ENCODE results near the gene ZC3HAV1L. TPM values are rescaled to one million over a fixed set of nuclear protein-coding genes. Genes with fewer than 3 reads are reported as not detected.
"Not testable (repeated sequence)": the region's sequence is repeated elsewhere in the genome, so short reads cannot be mapped to it uniquely, and the experiment has no call there.

The ZC3HAV1L gene
- total RNA-seq, 1 experiment from 2014 or later, result 11.8 TPM

DNA sequence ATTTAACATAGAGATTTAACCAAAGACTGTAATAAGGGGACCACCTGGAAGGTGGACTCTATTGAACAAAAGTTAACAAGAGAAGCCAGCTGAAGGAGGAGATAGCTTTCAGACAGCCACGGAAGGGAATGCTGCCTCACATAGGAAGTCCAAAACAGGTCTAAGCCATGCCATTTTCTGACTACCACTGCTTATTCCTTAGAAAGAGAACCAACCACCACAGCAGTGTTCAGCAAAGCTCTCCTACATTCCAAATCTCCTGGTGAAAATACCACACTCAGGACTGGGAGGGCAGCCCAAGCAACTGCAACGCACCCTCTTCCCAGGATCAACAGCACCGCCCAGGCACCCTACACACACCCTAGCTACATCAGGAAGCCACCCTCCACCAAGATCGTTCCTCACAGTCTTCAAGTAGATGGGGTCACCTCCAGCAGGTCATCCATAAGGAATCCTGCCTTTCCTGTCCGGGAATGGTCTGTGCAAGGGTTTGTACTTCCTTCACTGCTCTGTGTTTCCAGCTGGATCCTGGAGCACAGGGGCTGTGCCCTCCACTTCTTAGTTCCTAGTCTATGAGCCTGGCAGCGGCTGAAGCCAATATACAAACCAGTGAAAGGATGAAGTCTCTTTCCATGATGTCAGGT lies 57.2 kb downstream of the ZC3HAV1L start (continued):
- TF ChIP-seq, protein P1, sequence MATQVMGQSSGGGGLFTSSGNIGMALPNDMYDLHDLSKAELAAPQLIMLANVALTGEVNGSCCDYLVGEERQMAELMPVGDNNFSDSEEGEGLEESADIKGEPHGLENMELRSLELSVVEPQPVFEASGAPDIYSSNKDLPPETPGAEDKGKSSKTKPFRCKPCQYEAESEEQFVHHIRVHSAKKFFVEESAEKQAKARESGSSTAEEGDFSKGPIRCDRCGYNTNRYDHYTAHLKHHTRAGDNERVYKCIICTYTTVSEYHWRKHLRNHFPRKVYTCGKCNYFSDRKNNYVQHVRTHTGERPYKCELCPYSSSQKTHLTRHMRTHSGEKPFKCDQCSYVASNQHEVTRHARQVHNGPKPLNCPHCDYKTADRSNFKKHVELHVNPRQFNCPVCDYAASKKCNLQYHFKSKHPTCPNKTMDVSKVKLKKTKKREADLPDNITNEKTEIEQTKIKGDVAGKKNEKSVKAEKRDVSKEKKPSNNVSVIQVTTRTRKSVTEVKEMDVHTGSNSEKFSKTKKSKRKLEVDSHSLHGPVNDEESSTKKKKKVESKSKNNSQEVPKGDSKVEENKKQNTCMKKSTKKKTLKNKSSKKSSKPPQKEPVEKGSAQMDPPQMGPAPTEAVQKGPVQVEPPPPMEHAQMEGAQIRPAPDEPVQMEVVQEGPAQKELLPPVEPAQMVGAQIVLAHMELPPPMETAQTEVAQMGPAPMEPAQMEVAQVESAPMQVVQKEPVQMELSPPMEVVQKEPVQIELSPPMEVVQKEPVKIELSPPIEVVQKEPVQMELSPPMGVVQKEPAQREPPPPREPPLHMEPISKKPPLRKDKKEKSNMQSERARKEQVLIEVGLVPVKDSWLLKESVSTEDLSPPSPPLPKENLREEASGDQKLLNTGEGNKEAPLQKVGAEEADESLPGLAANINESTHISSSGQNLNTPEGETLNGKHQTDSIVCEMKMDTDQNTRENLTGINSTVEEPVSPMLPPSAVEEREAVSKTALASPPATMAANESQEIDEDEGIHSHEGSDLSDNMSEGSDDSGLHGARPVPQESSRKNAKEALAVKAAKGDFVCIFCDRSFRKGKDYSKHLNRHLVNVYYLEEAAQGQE (IDR thresholded peaks at IDR 0.05; ENCODE audit: low read depth), result no peak

DNA sequence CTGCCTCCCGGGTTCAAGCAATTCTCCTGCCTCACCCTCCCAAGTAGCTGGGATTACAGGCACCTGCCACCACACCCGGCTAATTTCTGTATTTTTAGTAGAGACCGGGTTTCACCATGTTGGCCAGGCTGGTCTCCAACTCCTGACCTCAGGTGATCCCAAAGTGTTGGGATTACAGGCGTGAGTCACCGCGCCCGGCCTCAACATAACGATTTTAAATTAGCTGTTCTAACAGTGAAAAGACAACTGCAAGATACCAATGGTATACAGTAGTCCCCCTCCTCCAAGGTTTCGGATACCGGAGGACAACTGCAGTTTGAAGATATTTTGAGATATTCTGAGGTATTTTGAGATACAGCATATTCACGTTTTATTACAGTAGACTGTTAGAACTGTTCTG lies 59.7 kb downstream of the ZC3HAV1L start:
- H3K9me2 ChIP-seq (ENCODE audit: insufficient read depth); intact Hi-C loops (cut with micrococcal nuclease); ATAC-seq; H4K20me1 ChIP-seq (ENCODE audit: insufficient read depth); H3K4me2 ChIP-seq (ENCODE audit: low read length); H3K4me3 ChIP-seq (replicated peaks in 1 of 2; ENCODE audit: low read depth in 1 of 2, low read length in 2 of 2); H3K9ac ChIP-seq (ENCODE audit: low read length); DNase-seq (ENCODE audit: low read depth, low spot score); H3K36me3 ChIP-seq (ENCODE audit: control insufficient read depth in 1 of 2, insufficient read depth in 2 of 2, low read length in 2 of 2); H2AFZ ChIP-seq (ENCODE audit: low read depth, low read length, poor library complexity, severe bottlenecking); RAD21 ChIA-PET (ENCODE audit: low non-redundant PET in 1 of 2, low total read pairs in 2 of 2, uncharacterized antibody in 2 of 2, unreplicated experiment in 2 of 2); H3K27me3 ChIP-seq (ENCODE audit: insufficient read depth, low read length); POLR2A ChIA-PET; H3K9me3 ChIP-seq (ENCODE audit: control insufficient read depth in 1 of 2, insufficient read depth in 1 of 2, low read depth in 1 of 2, low read length in 2 of 2); CTCF ChIA-PET; BruUV-seq (replicated peaks); H3K27ac ChIP-seq (ENCODE audit: low read depth, low read length): not testable (repeated sequence)
- peaks cover 7 to 32% of the 10 kb centered on the region in 2 experiments; a peak in 3 of 4 replicates for H3K4me1 ChIP-seq (ENCODE audit: control insufficient read depth in 1 of 2, insufficient read depth in 2 of 2, low read length in 2 of 2)
- H3K79me2 ChIP-seq (ENCODE audit: insufficient read depth, low read length), result peaks cover 18% of the 10 kb centered on the region

Other genes starting within 250 kb of the ZC3HAV1L start
- not detected for gene TMEM213, start 238.0 kb downstream of the ZC3HAV1L start, total RNA-seq (2021; ENCODE audit: unreplicated experiment)
- gene ATP6V0A4, start 237.8 kb downstream of the ZC3HAV1L start, total RNA-seq (2021; ENCODE audit: unreplicated experiment), result not detected
- gene KIAA1549, start 54.7 kb downstream of the ZC3HAV1L start, total RNA-seq (2021; ENCODE audit: unreplicated experiment), result 3.9 TPM
- gene ZC3HAV1, start 73.7 kb upstream of the ZC3HAV1L start, total RNA-seq (2021; ENCODE audit: unreplicated experiment), result 23.7 TPM
- 14.8 TPM for gene UBN2, start 195.2 kb upstream of the ZC3HAV1L start, total RNA-seq (2021; ENCODE audit: unreplicated experiment)